GM12874 (cell line): Measurements from ENCODE around the gene CRB2.

Experiments
- CTCF ChIP-seq: IDR thresholded peaks from 2 replicates; pipeline ENCODE4 v1.5.1; 2011; ENCODE audit warnings: low read depth, mild to moderate bottlenecking, control low read depth, low read length, moderate library complexity; ENCODE audit not compliant: insufficient read depth

Gene CRB2

DNA sequence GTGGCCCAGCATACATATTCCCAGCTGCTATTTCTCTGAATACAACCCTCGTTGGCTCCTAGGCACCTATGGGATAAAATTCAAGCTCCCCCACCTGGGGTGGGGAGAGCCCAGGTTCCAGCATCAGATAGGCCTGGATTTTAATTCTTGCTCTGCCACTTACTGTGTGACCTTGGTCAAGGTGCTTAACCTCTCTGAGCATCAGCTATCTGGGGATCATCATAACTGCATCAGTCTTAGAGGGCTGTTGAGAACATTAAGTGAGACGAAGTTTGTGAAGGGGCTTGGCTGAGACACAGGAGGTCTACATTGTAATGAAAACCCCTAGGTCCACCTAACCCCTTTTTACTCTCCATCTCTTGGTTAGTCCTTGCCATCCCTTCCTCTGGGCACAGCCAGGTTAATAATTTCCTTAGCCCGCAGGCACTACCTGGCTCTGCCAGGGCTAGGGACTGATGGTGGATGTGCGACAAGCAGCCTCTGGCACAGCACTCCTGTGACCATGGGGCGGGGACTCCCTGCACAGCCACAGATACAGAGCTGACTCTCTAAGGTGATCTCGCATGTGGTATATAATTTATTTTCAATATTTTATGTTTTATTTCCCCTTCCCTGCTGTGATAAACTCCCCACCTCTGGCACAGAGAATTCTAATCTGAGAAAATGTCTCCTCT, 68.7 kb downstream of the CRB2 start:
- no peak for TF ChIP-seq CTCF

- no peak for TF ChIP-seq CTCF
Measured at GRCh38 chr9:123425261-123425821, 69.3 kb downstream of the CRB2 start.

- no peak for TF ChIP-seq CTCF
Measured at GRCh38 chr9:123425836-123426365, 69.9 kb downstream of the CRB2 start.

- no peak for TF ChIP-seq CTCF
Measured at GRCh38 chr9:123426406-123426805, 70.4 kb downstream of the CRB2 start.
